AG04449 (cell line): ENCODE data around the gene MGAT5B.

Experiments used
- CTCF ChIA-PET: fragments of 350-600 bp; formaldehyde crosslinking; extraction: SDS; loops from one replicate; lab custom pipeline; 2021; ENCODE audit warnings: antibody characterized with exemption; lab: Yijun Ruan, JAX
- POLR2A ChIA-PET: fragments of 400-600, 350-600 bp; formaldehyde crosslinking; extraction: SDS; loops from one replicate; lab custom pipeline; 2020; ENCODE audit warnings: antibody characterized with exemption, inconsistent platforms; lab: Yijun Ruan, JAX
- DNase-seq: peaks from one replicate; pipeline ENCODE4 v3.0.0-alpha.2; 2010; ENCODE audit warnings: low read depth, low spot score
- H3K4me3 ChIP-seq: 2 replicates; pipeline ENCODE4 v1.5.1; 2011; ENCODE audit warnings: low read depth, mild to moderate bottlenecking, control low read depth, low read length
- CTCF ChIP-seq: IDR thresholded peaks from one replicate; pipeline ENCODE4 v1.5.1; 2011; ENCODE audit warnings: mild to moderate bottlenecking, moderate library complexity, low read length, control low read depth, inconsistent platforms; ENCODE audit not compliant: insufficient read depth; ENCODE audit errors: missing control alignments

The MGAT5B gene

GRCh38 chr17:76915840-76916510 lies 47.8 kb downstream of the MGAT5B start:
- POLR2A ChIA-PET, result no interaction called here
- TF ChIP-seq CTCF, result no peak
- CTCF ChIA-PET, result no interaction called here

DNA sequence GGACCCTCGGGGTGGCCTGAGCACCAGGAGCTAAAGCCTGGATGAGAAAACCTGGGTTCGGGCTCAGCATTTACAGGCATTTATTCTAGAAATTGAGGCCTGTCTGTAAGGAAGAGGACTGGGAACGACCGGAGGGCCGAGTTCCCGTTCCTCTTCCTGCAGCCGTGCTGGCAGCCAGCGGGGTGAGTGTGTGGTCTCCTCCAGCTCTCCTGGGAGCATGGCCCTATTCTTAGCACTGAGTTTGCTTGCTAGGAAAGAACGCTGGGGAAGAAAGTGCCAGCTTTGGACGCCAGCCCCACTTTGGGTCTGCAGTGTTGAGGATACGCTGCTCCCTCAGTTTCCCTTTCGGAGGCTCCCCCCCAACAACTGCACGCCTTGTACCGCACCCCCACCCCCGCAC lies 49.6 kb downstream of the MGAT5B start:
- ChIA-PET CTCF (interaction anchor here (0.7 to 1.5 kb wide), 3 partner anchors 24 to 50 kb away, joined by 3 read pairs; partner anchors contain the start of gene MGAT5B), POLR2A (no interaction called here)

More at GRCh38 chr17:76915840-76916510, 47.8 kb downstream of the MGAT5B start:
- no peak overlapping the region for H3K4me3 ChIP-seq
- DNase-seq, result no peak

DNA sequence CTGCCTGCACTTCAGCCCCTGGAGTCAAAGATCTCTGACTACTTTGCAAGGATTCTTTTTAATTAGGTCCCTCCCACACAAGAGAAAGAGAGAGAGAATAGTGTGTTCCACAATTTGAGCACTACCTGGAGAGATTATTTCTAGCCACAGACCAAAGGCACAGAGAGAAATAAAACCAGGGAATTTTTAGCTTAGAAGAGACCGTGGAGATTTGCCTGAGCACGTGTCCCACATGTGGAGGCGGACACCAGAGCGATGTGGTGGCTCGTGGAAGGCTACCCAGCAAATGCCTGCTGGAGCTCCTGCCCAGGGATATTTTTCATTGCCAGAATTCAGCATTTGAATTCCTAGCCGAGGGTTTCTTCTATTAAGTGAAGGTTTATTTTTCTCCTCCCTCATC lies 50.6 kb downstream of the MGAT5B start:
- TF ChIP-seq CTCF, result no peak

More for the DNA sequence above, 49.6 kb downstream of the MGAT5B start:
- no peak for TF ChIP-seq CTCF
- DNase-seq, result no peak
- no peak overlapping the region for H3K4me3 ChIP-seq

GRCh38 chr17:76920364-76921139 lies 52.3 kb downstream of the MGAT5B start:
- DNase-seq, result no peak
- no peak for TF ChIP-seq CTCF
- CTCF ChIA-PET, result no interaction called here

More for the DNA sequence above, 50.6 kb downstream of the MGAT5B start:
- ChIA-PET POLR2A (no interaction called here), CTCF (interaction anchor here (0.8 to 1.5 kb wide), 3 partner anchors 23 to 168 kb away, joined by 3 read pairs; no protein-coding TSS in a partner anchor)
- no peak overlapping the region for H3K4me3 ChIP-seq
- DNase-seq, result no peak

GRCh38 chr17:76921340-76922036 lies 53.3 kb downstream of the MGAT5B start:
- ChIA-PET CTCF (interaction anchor here (1.0 kb wide), 1 partner anchor 135 kb away, joined by 6 read pairs; no protein-coding TSS in a partner anchor), POLR2A (no interaction called here)
- no peak overlapping the region for H3K4me3 ChIP-seq
- TF ChIP-seq CTCF, result no peak
- no peak for DNase-seq

More at GRCh38 chr17:76920364-76921139, 52.3 kb downstream of the MGAT5B start:
- POLR2A ChIA-PET, result no interaction called here
- H3K4me3 ChIP-seq, result no peak overlapping the region
